OCI-LY1 (cell line): Measurements from ENCODE around the gene TMEM222.

Experiments used
- H2AFZ ChIP-seq: fragments of 200-600 bp; sonication (generic), shearing (Covaris generic); 2 replicates; pipeline ENCODE4 v1.6.0; 2014; ENCODE audit warnings: antibody characterized with exemption, mild to moderate bottlenecking, low read length
- H3F3A ChIP-seq: fragments of 200-600 bp; sonication (generic), shearing (Covaris generic); 2 replicates; pipeline ENCODE4 v1.6.0; 2014; ENCODE audit warnings: mild to moderate bottlenecking, antibody characterized with exemption, low read length, moderate library complexity; ENCODE audit not compliant: insufficient read depth
- H3K27ac ChIP-seq: fragments of 200-600 bp; sonication (generic); 2 replicates; pipeline ENCODE4 v1.5.1; 2014; ENCODE audit warnings: low read length, mixed run types, mild to moderate bottlenecking, low read depth; ENCODE audit not compliant: poor library complexity, severe bottlenecking
- H3K27me3 ChIP-seq: fragments of 200-600 bp; sonication (generic); 2 replicates; pipeline ENCODE4 v1.6.0; 2014; ENCODE audit warnings: antibody characterized with exemption, mild to moderate bottlenecking, low read length, moderate library complexity; ENCODE audit not compliant: insufficient read depth
- H3K36me3 ChIP-seq: fragments of 200-600 bp; sonication (generic); 2 replicates; pipeline ENCODE4 v1.6.1; 2014; ENCODE audit warnings: mild to moderate bottlenecking, antibody characterized with exemption, low read length, moderate library complexity, mixed read lengths; ENCODE audit not compliant: insufficient read depth
- H3K4me1 ChIP-seq: fragments of 200-600 bp; sonication (generic); 2 replicates; pipeline ENCODE4 v1.5.1; 2014; ENCODE audit warnings: mild to moderate bottlenecking, low read length, moderate library complexity; ENCODE audit not compliant: insufficient read depth, severe bottlenecking
- H3K4me2 ChIP-seq: fragments of 200-600 bp; sonication (generic), shearing (Covaris generic); 2 replicates; pipeline ENCODE4 v1.6.1; 2014; ENCODE audit warnings: low read length
- H3K4me3 ChIP-seq: fragments of 200-600 bp; sonication (generic); 2 replicates; pipeline ENCODE4 v1.5.1; 2014; ENCODE audit warnings: low read length, low read depth, mild to moderate bottlenecking, mixed read lengths; ENCODE audit not compliant: poor library complexity, severe bottlenecking
- H3K79me2 ChIP-seq: fragments of 200-600 bp; shearing (Covaris generic); 2 replicates; pipeline ENCODE4 v1.6.1; 2016; ENCODE audit warnings: mixed run types, low read length, mixed read lengths; ENCODE audit not compliant: insufficient read depth
- H3K9ac ChIP-seq: fragments of 200-600 bp; sonication (generic), shearing (Covaris generic); 2 replicates; pipeline ENCODE4 v1.6.1; 2014; ENCODE audit warnings: mild to moderate bottlenecking, low read length, mixed read lengths
- H3K9me2 ChIP-seq: fragments of 200-600 bp; sonication (generic), shearing (Covaris generic); 2 replicates; pipeline ENCODE4 v1.6.1; 2014; ENCODE audit warnings: low read depth, mild to moderate bottlenecking, low read length, mixed read lengths
- H3K9me3 ChIP-seq: fragments of 200-600 bp; shearing (Covaris generic); 2 replicates; pipeline ENCODE4 v1.6.1; 2014; ENCODE audit warnings: low read length, mixed read lengths
- H4K20me1 ChIP-seq: fragments of 200-600 bp; sonication (generic), shearing (Covaris generic); 2 replicates; pipeline ENCODE4 v1.6.0; 2016; ENCODE audit warnings: mild to moderate bottlenecking, low read length; ENCODE audit not compliant: insufficient read depth
- EZH2 ChIP-seq: fragments of 200-600 bp; sonication (generic), shearing (Covaris generic); IDR thresholded peaks from 2 replicates; pipeline ENCODE4 v1.8.0; 2017; ENCODE audit warnings: borderline replicate concordance, mixed run types, mild to moderate bottlenecking, antibody characterized with exemption, low read length, moderate library complexity, mixed read lengths
- TF ChIP-seq, protein P1 (sequence below): fragments of 200-600 bp; sonication (generic), shearing (Covaris generic); IDR thresholded peaks from 2 replicates; pipeline ENCODE4 v1.5.1; 2017; ENCODE audit warnings: mild to moderate bottlenecking, antibody characterized with exemption, low read length, moderate library complexity, mixed read lengths

The TMEM222 gene

DNA sequence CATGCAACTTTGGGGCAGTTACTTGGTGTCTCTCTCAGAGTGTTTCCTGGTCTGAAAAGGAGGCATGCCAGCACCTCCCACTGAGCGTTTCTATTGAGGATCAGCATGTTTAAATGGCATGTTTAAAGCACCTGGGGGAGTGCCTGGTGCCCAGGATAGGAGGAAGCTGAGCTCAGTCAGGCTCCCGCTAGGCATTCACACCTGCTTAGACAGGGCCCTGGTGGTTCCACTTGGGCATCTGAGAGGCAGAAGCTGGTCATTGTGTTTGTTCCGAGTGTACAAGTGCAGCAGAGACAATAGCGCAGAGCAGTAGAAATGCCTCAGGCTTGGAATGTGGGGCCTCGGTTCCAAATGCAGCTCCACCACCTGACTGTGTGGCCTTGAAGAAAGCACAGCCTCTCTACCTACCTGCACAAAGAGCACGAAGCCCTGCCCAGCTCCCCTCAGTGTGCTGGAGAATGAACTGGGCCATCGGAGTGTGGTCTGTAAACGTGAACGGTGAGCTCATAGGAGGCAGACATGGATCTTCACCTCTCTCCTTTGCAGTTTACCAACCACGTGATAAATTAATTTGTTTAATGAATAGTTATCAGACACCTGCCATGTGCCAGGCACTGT lies 20.3 kb upstream of the TMEM222 start:
- Histone ChIP-seq H3K79me2 (no peaks in the 10 kb centered on the region), H4K20me1 (no peaks in the 10 kb centered on the region), H3F3A (no peaks in the 10 kb centered on the region), H3K4me3 (no peak overlapping the region), H3K27me3 (no peaks in the 10 kb centered on the region), H3K27ac (no peak overlapping the region), H3K9me3 (no peaks in the 10 kb centered on the region), H3K9ac (no peak overlapping the region), H3K4me2 (no peak overlapping the region), H3K4me1 (no peaks in the 10 kb centered on the region), H2AFZ (no peak overlapping the region), H3K36me3 (peaks cover 18% of the 10 kb centered on the region; the same call in 1 of the 2 replicates), H3K9me2 (no peaks in the 10 kb centered on the region)
- TF ChIP-seq, protein P1, sequence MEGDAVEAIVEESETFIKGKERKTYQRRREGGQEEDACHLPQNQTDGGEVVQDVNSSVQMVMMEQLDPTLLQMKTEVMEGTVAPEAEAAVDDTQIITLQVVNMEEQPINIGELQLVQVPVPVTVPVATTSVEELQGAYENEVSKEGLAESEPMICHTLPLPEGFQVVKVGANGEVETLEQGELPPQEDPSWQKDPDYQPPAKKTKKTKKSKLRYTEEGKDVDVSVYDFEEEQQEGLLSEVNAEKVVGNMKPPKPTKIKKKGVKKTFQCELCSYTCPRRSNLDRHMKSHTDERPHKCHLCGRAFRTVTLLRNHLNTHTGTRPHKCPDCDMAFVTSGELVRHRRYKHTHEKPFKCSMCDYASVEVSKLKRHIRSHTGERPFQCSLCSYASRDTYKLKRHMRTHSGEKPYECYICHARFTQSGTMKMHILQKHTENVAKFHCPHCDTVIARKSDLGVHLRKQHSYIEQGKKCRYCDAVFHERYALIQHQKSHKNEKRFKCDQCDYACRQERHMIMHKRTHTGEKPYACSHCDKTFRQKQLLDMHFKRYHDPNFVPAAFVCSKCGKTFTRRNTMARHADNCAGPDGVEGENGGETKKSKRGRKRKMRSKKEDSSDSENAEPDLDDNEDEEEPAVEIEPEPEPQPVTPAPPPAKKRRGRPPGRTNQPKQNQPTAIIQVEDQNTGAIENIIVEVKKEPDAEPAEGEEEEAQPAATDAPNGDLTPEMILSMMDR: no peak
- TF ChIP-seq EZH2: no peak

DNA sequence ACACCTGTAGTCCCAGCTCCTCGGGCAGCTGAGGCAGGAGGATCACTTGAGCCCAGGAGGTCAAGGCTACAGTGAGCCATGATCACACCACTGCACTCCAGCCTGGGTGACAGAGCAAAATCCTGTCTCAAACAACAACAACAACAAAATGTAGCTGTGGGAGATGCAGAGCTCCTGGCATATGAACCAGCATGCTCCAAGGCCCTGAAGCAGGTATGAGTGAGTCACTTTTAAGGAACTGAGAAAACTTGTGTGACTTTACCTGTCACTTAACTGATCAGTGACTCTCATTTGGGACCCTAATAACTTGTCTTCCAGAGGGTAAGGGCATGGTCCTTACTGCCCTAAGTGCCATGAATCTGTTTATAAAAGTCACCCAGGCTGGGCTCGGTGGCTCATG lies 19.4 kb upstream of the TMEM222 start:
- TF ChIP-seq, protein P1: no peak
- TF ChIP-seq EZH2: no peak
- Histone ChIP-seq H2AFZ (no peak overlapping the region), H3K4me3 (no peak overlapping the region), H3K79me2 (no peaks in the 10 kb centered on the region), H3F3A (no peaks in the 10 kb centered on the region), H3K9me3 (no peaks in the 10 kb centered on the region), H3K36me3 (peaks cover 9% of the 10 kb centered on the region; the same call in 1 of the 2 replicates), H3K27me3 (no peaks in the 10 kb centered on the region), H3K27ac (no peak overlapping the region), H3K9ac (no peak overlapping the region), H3K4me2 (no peak overlapping the region), H3K9me2 (no peaks in the 10 kb centered on the region), H4K20me1 (no peaks in the 10 kb centered on the region), H3K4me1 (no peaks in the 10 kb centered on the region)

GRCh38 chr1:27303509-27303908 lies 18.5 kb upstream of the TMEM222 start:
- H3K4me1 ChIP-seq: no peaks in the 10 kb centered on the region
- H3F3A ChIP-seq: no peaks in the 10 kb centered on the region
- H3K79me2 ChIP-seq: no peaks in the 10 kb centered on the region
- no peak overlapping the region for H3K4me2 ChIP-seq
- no peaks in the 10 kb centered on the region for H4K20me1 ChIP-seq
- no peak overlapping the region for H3K9ac ChIP-seq
- H3K9me3 ChIP-seq: no peaks in the 10 kb centered on the region
- H3K27ac ChIP-seq: no peak overlapping the region
- H3K9me2 ChIP-seq: no peaks in the 10 kb centered on the region
- H3K4me3 ChIP-seq: no peak overlapping the region
- no peak overlapping the region for H2AFZ ChIP-seq
- H3K36me3 ChIP-seq: peaks cover 8% of the 10 kb centered on the region; the same call in 1 of the 2 replicates
- no peak for TF ChIP-seq EZH2
- TF ChIP-seq, protein P1: no peak
- H3K27me3 ChIP-seq: no peaks in the 10 kb centered on the region
